GM20000 (cell line): ENCODE data around the gene TIMM17A.
"Not testable (repeated sequence)": the region's sequence is repeated elsewhere in the genome, so short reads cannot be mapped to it uniquely, and the experiment has no call there.

Experiments
- DNase-seq: peaks from one replicate; pipeline ENCODE4 v3.0.0; 2012; ENCODE audit warnings: low spot score
- TF ChIP-seq, protein P1 (sequence below): IDR thresholded peaks from 2 replicates; pipeline ENCODE4 v1.5.1; 2012; ENCODE audit warnings: mild to moderate bottlenecking, control low read depth; ENCODE audit errors: extremely low read depth, missing control alignments

Gene TIMM17A

DNA sequence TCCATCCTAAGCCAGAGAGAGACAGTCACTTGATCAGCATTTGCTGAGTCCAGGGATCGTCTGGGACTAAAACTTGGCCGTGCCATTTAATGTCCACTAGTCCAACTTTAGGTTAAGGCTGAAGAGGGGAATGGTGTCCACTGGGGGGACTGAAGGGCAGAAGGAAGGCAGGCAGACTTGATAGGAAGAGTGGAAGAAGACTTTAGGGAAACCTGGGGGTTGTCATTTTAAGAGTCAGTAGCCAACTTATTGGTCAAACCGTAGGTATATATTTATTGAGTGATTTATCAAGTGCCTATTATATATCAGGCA lies 7.7 kb upstream of the TIMM17A start:
- DNase-seq = no peak
- TF ChIP-seq, protein P1, sequence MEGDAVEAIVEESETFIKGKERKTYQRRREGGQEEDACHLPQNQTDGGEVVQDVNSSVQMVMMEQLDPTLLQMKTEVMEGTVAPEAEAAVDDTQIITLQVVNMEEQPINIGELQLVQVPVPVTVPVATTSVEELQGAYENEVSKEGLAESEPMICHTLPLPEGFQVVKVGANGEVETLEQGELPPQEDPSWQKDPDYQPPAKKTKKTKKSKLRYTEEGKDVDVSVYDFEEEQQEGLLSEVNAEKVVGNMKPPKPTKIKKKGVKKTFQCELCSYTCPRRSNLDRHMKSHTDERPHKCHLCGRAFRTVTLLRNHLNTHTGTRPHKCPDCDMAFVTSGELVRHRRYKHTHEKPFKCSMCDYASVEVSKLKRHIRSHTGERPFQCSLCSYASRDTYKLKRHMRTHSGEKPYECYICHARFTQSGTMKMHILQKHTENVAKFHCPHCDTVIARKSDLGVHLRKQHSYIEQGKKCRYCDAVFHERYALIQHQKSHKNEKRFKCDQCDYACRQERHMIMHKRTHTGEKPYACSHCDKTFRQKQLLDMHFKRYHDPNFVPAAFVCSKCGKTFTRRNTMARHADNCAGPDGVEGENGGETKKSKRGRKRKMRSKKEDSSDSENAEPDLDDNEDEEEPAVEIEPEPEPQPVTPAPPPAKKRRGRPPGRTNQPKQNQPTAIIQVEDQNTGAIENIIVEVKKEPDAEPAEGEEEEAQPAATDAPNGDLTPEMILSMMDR = no peak

DNA sequence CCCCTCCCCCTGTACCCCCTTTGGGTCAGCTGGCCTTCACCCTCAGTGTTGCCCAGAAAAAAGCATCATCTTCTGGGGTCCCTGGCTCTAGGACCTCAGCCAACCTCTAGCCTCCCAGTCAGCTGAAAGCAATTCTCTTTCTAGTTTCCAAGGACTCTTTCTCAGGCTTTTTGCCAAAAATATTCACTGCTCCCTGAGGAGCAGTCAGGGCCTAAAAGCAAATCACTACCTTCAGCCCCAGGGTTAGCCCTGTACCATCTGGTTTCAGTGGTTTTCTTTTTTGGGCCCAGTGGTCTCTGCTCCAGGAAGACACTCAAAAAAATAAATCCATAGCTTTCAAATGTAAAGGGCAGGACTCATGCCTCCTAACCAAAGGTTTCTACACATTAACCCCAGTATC lies 5.8 kb upstream of the TIMM17A start:
- TF ChIP-seq, protein P1 = no peak

GRCh38 chr1:201954263-201955008 lies 867 bp upstream of the TIMM17A start:
- DNase-seq = no peak
- TF ChIP-seq, protein P1 = no peak

More for the DNA sequence above, 5.8 kb upstream of the TIMM17A start:
- DNase-seq = no peak

GRCh38 chr1:201955729-201956143 lies 433 bp downstream of the TIMM17A start:
- DNase-seq = peak; percentile 25
- TF ChIP-seq, protein P1 = no peak

GRCh38 chr1:201958348-201958747 lies 3.0 kb downstream of the TIMM17A start:
- TF ChIP-seq, protein P1 = no peak
- no peak for DNase-seq

- DNase-seq = not testable (repeated sequence)
Observed at GRCh38 chr1:201962382-201962781, 7.1 kb downstream of the TIMM17A start.

DNA sequence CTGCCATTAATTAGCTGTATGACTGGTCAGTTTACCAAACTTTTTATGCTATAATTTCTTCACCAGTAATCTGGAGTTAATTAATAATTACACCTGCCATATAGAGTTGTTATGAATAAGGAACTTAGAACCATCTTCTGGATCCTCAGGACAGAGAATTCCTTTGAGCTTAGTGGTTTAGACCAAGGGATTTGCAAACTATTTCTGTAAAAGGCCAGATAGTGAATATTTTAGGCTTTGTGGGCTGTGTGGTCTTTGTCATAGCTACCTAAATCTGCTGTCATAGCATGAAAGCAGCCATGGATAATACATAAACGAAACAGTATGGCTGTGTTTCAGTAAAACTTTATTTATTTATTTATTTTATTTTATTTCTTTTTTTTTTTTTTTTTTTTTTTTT lies 9.0 kb downstream of the TIMM17A start:
- TF ChIP-seq, protein P1 = no peak
- DNase-seq = no peak

DNA sequence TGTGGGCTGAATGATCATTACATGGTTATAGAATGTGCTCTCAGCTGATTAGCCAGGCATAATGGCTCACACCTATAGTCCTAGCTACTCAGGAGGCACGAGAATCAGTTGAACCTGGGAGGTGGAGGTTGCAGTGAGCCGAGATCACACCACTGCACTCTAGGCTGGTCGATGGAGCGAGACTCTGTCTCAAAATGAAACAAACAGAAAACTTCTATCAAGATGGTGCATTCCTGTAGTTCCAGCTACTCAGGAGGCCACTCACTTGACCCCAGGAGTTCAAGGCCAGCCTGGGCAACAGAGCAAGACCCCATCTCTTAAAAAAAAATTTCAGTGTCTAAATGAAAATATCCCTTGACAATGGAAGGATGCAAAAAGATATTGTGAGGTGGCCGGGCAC lies 10.9 kb downstream of the TIMM17A start:
- no peak for DNase-seq
- TF ChIP-seq, protein P1 = no peak
